ENCODE data around the gene SVOPL.

GRCh38 chr7:138603549-138604318 lies 97.4 kb downstream of the SVOPL start:
- TF ChIP-seq TAF1 (IDR thresholded peaks at IDR 0.05; ENCODE audit: borderline replicate concordance, low read depth, low read length) (no peak), CTCF (IDR thresholded peaks at IDR 0.05) (no peak), POLR2AphosphoS5 (IDR thresholded peaks at IDR 0.05; ENCODE audit: low read depth, low read length) (no peak), RAD21 (IDR thresholded peaks at IDR 0.05; ENCODE audit: low read length) (no peak), PBX3 (IDR thresholded peaks at IDR 0.05) (no peak)
